Germinal center (tissue), 1 donor: Measurements from ENCODE around the gene DTNB.
"Not testable (repeated sequence)": the region's sequence is repeated elsewhere in the genome, so short reads cannot be mapped to it uniquely, and the experiment has no call there.

ENCODE experiments used
- DNase-seq: peaks from one replicate; pipeline ENCODE4 v3.0.0; 2012; ENCODE audit warnings: mixed read lengths, low spot score

Gene DTNB

GRCh38 chr2:25632396-25632795, 41.0 kb downstream of the DTNB start:
- DNase-seq: no peak

GRCh38 chr2:25624635-25625034, 48.7 kb downstream of the DTNB start:
- DNase-seq: no peak

- DNase-seq: no peak
These were observed 50.0 kb downstream of the DTNB start for GRCh38 chr2:25623361-25623760.

- no peak for DNase-seq
These were observed 52.7 kb downstream of the DTNB start for GRCh38 chr2:25620711-25621110.

GRCh38 chr2:25620077-25620476, 53.3 kb downstream of the DTNB start:
- no peak for DNase-seq

GRCh38 chr2:25619185-25619584, 54.2 kb downstream of the DTNB start:
- no peak for DNase-seq

GRCh38 chr2:25618676-25619075, 54.7 kb downstream of the DTNB start:
- no peak for DNase-seq

GRCh38 chr2:25617948-25618646, 55.3 kb downstream of the DTNB start:
- no peak for DNase-seq

GRCh38 chr2:25615920-25616319, 57.5 kb downstream of the DTNB start:
- DNase-seq: no peak

- no peak for DNase-seq
These were observed 58.0 kb downstream of the DTNB start for GRCh38 chr2:25615386-25615785.

GRCh38 chr2:25614711-25615110, 58.7 kb downstream of the DTNB start:
- no peak for DNase-seq

GRCh38 chr2:25608718-25609117, 64.7 kb downstream of the DTNB start:
- no peak for DNase-seq

GRCh38 chr2:25606892-25607291, 66.5 kb downstream of the DTNB start:
- peak; percentile 14 for DNase-seq

- no peak for DNase-seq
These were observed 71.0 kb downstream of the DTNB start for GRCh38 chr2:25602333-25602723.

GRCh38 chr2:25601711-25602332, 71.6 kb downstream of the DTNB start:
- DNase-seq: not testable (repeated sequence)

GRCh38 chr2:25598911-25599310, 74.5 kb downstream of the DTNB start:
- no peak for DNase-seq

- no peak for DNase-seq
These were observed 75.0 kb downstream of the DTNB start for GRCh38 chr2:25598332-25598731.

GRCh38 chr2:25597881-25598280, 75.5 kb downstream of the DTNB start:
- DNase-seq: no peak

GRCh38 chr2:25596516-25597244, 76.7 kb downstream of the DTNB start:
- DNase-seq: no peak

GRCh38 chr2:25595393-25595792, 78.0 kb downstream of the DTNB start:
- DNase-seq: no peak

GRCh38 chr2:25594991-25595390, 78.4 kb downstream of the DTNB start:
- no peak for DNase-seq

- DNase-seq: no peak
These were observed 80.5 kb downstream of the DTNB start for GRCh38 chr2:25592766-25593292.

- DNase-seq: no peak
These were observed 82.4 kb downstream of the DTNB start for GRCh38 chr2:25590921-25591505.
